ENCODE measurements around the gene CELSR1.

GRCh38 chr22:46481386-46481785 lies 56.0 kb downstream of the CELSR1 start:
- TF ChIP-seq, protein P1, sequence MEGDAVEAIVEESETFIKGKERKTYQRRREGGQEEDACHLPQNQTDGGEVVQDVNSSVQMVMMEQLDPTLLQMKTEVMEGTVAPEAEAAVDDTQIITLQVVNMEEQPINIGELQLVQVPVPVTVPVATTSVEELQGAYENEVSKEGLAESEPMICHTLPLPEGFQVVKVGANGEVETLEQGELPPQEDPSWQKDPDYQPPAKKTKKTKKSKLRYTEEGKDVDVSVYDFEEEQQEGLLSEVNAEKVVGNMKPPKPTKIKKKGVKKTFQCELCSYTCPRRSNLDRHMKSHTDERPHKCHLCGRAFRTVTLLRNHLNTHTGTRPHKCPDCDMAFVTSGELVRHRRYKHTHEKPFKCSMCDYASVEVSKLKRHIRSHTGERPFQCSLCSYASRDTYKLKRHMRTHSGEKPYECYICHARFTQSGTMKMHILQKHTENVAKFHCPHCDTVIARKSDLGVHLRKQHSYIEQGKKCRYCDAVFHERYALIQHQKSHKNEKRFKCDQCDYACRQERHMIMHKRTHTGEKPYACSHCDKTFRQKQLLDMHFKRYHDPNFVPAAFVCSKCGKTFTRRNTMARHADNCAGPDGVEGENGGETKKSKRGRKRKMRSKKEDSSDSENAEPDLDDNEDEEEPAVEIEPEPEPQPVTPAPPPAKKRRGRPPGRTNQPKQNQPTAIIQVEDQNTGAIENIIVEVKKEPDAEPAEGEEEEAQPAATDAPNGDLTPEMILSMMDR (IDR thresholded peaks at IDR 0.05) = no peak
- no peak for TF ChIP-seq ZFX (IDR thresholded peaks at IDR 0.05; ENCODE audit: borderline replicate concordance)

All from 22Rv1 (cell line).